GM12878 (cell line): Measurements from ENCODE around the gene RREB1. TPM values are rescaled to one million over a fixed set of nuclear protein-coding genes. Genes with fewer than 3 reads are reported as not detected.

Source experiments
- ATAC-seq: fragments of 200-7000 bp; cut with Tn5 transposase; 3 replicates; pipeline ENCODE4 v1.9.1; 2020; ENCODE audit warnings: mild to moderate bottlenecking, moderate library complexity
- BruUV-seq: library from RNA; stranded (reverse); fragments of 400-500 nt; replicated peaks from 2 replicates; lab custom pipeline; 2021; lab: Mats Ljungman, UMichigan
- CTCF ChIA-PET: fragments of 300-600 bp; sonication (Branson Sonifier 250); formaldehyde crosslinking; extraction: SDS; loops from one replicate; lab custom pipeline; 2021; ENCODE audit warnings: inconsistent platforms; lab: Yijun Ruan, JAX
- POLR2A ChIA-PET: fragments of 350-600 bp; formaldehyde crosslinking; extraction: SDS; loops from one replicate; lab custom pipeline; 2021; ENCODE audit warnings: inconsistent platforms; lab: Charles Lee
- RAD21 ChIA-PET: fragments of 300-600 bp; sonication (Branson Sonifier 250); formaldehyde crosslinking; loops from one replicate; lab custom pipeline; 2023; ENCODE audit warnings: antibody characterized with exemption; ENCODE audit not compliant: unreplicated experiment; lab: Charles Lee
- SMC1A ChIA-PET: fragments of 300-600 bp; sonication (Branson Sonifier 250); formaldehyde crosslinking; loops from one replicate; lab custom pipeline; 2023; ENCODE audit not compliant: unreplicated experiment, uncharacterized antibody; lab: Charles Lee
- DNase-seq: peaks from one replicate; pipeline ENCODE4 v3.0.0-alpha.2; 2011; ENCODE audit warnings: low read depth, low spot score
- FAIRE-seq: peaks from 3 replicates; lab custom pipeline; 2011; peaks lifted over from hg19 to GRCh38; lab: Jason Lieb, UNC
- H2AFZ ChIP-seq: 2 replicates; pipeline ENCODE4 v1.6.0; 2011; ENCODE audit warnings: low read depth, low read length, control low read depth; ENCODE audit not compliant: control insufficient read depth
- H3K27ac ChIP-seq: 2 replicates; pipeline ENCODE4 v1.5.1; 2011; ENCODE audit warnings: control low read depth; ENCODE audit not compliant: control insufficient read depth, insufficient read depth
- H3K27me3 ChIP-seq, 2 experiments: replicated peaks in 1 of 2; 2 replicates each; pipeline versions ENCODE4 v1.6.0 to v1.6.1; 2011; ENCODE audit warnings: low read length in 1 of 2; ENCODE audit not compliant: control insufficient read depth in 2 of 2, insufficient read depth in 2 of 2
- H3K36me3 ChIP-seq, 2 experiments: 2 replicates each; pipeline ENCODE4 v1.5.1; 2011; ENCODE audit warnings: low read length in 1 of 2; ENCODE audit not compliant: control insufficient read depth in 2 of 2, insufficient read depth in 2 of 2
- H3K4me1 ChIP-seq: 2 replicates; pipeline ENCODE4 v1.6.1; 2011; ENCODE audit warnings: mild to moderate bottlenecking, low read length, moderate library complexity, mixed read lengths; ENCODE audit not compliant: control insufficient read depth, insufficient read depth
- H3K4me2 ChIP-seq: 2 replicates; pipeline ENCODE4 v1.6.0; 2011; ENCODE audit warnings: control low read depth; ENCODE audit not compliant: control insufficient read depth, insufficient read depth
- H3K4me3 ChIP-seq: fragments of 200-600 bp; sonication (generic); 2 replicates; pipeline ENCODE4 v1.5.1; 2016
- H3K79me2 ChIP-seq: 2 replicates; pipeline ENCODE4 v1.6.0; 2011; ENCODE audit warnings: low read length; ENCODE audit not compliant: control insufficient read depth, insufficient read depth
- H3K9ac ChIP-seq: 2 replicates; pipeline ENCODE4 v1.8.0; 2011; ENCODE audit warnings: low read length, control low read depth, mixed read lengths; ENCODE audit not compliant: control insufficient read depth, insufficient read depth
- H3K9me3 ChIP-seq: replicated peaks from 3 replicates; pipeline ENCODE4 v1.5.1; 2011; ENCODE audit warnings: mild to moderate bottlenecking, low read length; ENCODE audit not compliant: control insufficient read depth, insufficient read depth
- H4K20me1 ChIP-seq: 2 replicates; pipeline ENCODE4 v1.6.0; 2011; ENCODE audit not compliant: control insufficient read depth, insufficient read depth
- ATF7 ChIP-seq: fragments of 450-650 bp; IDR thresholded peaks from 2 replicates; pipeline ENCODE4 v1.6.1; 2016; ENCODE audit warnings: low read depth, mild to moderate bottlenecking
- BCL11A ChIP-seq: IDR thresholded peaks from 2 replicates; pipeline ENCODE4 v1.6.1; 2011; ENCODE audit warnings: low read depth, low read length
- BMI1 ChIP-seq: fragments of 450-650 bp; IDR thresholded peaks from 2 replicates; pipeline ENCODE4 v1.6.1; 2016; ENCODE audit warnings: mild to moderate bottlenecking, moderate library complexity, borderline replicate concordance
- EZH2 ChIP-seq: IDR thresholded peaks from 2 replicates; pipeline ENCODE4 v1.6.1; 2012; ENCODE audit warnings: low read depth, mild to moderate bottlenecking, control low read depth, inconsistent platforms, low read length, borderline replicate concordance; ENCODE audit not compliant: control insufficient read depth
- MEF2B ChIP-seq: fragments of 450-650 bp; IDR thresholded peaks from 2 replicates; pipeline ENCODE4 v1.6.1; 2018; ENCODE audit warnings: mild to moderate bottlenecking, moderate library complexity; ENCODE audit not compliant: partially characterized antibody, poor library complexity, severe bottlenecking
- MTA2 ChIP-seq: fragments of 450-650 bp; IDR thresholded peaks from 2 replicates; pipeline ENCODE4 v1.6.1; 2016; ENCODE audit warnings: low read depth, mild to moderate bottlenecking, moderate library complexity
- NBN ChIP-seq: fragments of 450-650 bp; IDR thresholded peaks from 2 replicates; pipeline ENCODE4 v1.6.1; 2016
- ZNF384 ChIP-seq: IDR thresholded peaks from 2 replicates; pipeline ENCODE4 v1.6.1; 2012; ENCODE audit warnings: low read depth, mild to moderate bottlenecking, low read length, improper control_type of control experiment, borderline replicate concordance
- ZNF687 ChIP-seq: fragments of 450-650 bp; IDR thresholded peaks from 2 replicates; pipeline ENCODE4 v1.6.1; 2017; ENCODE audit warnings: mild to moderate bottlenecking, moderate library complexity
- WGBS: methylation state at CpG from one replicate; pipeline ENCODE4 v1.1.6; 2016; ENCODE audit warnings: low lambda C conversion rate; ENCODE audit not compliant: insufficient replicate concordance, insufficient coverage; ENCODE audit errors: missing lambda C conversion rate; 5-methylcytosine and 5-hydroxymethylcytosine counted together
- in situ Hi-C: fragments of 300-500 bp; cut with MboI; formaldehyde crosslinking; loops from 9 replicates; pipeline ENCODE4 v1.14.3; 2018; ENCODE audit warnings: mixed read lengths
- intact Hi-C: fragments of 100-400 bp; cut with micrococcal nuclease; formaldehyde crosslinking; loops from one replicate; pipeline ENCODE4 v1.14.2; 2022; ENCODE audit not compliant: unreplicated experiment
- polyA plus RNA-seq, 11 experiments: library from polyadenylated mRNA; depleted of rRNA in 4 of 11; unstranded in 6 of 11; stranded (reverse) in 5 of 11; fragments of >200 nt; fragmentation: Nextera tagmentation in 4 of 11; fragmentation: Illumina TruSeq in 1 of 11; extraction: Ambion mirVana in 4 of 11; extraction: Trizol in 1 of 11; gene quantifications; 1 replicate in 1 of 11; 2 replicates in 10 of 11; pipeline versions ENCODE4 v1.2.1 to v1.2.3, GENCODE V29; 2011 to 2016; ENCODE audit warnings: inconsistent platforms in 2 of 11, missing spikeins in 2 of 11, low read depth in 1 of 11
- total RNA-seq, 4 experiments: library from RNA; depleted of rRNA in 3 of 4; stranded (reverse); fragments of >200 nt in 3 of 4; fragmentation: Illumina TruSeq in 1 of 4; extraction: Trizol in 1 of 4; gene quantifications; 2 replicates each; pipeline versions ENCODE4 v1.2.1 to v1.2.3, GENCODE V29; 2013 to 2021
- TF ChIP-seq, protein P1 (sequence below): fragments of 450-650 bp; IDR thresholded peaks from 2 replicates; pipeline ENCODE4 v1.6.1; 2016; ENCODE audit warnings: mild to moderate bottlenecking

Gene RREB1
- total and polyA plus RNA-seq, 10 of the 15 experiments (the other 5 are each of a cell fraction or from before 2014, with no cell fraction given), result 1.9 to 30.3 (median 8.6) TPM

DNA sequence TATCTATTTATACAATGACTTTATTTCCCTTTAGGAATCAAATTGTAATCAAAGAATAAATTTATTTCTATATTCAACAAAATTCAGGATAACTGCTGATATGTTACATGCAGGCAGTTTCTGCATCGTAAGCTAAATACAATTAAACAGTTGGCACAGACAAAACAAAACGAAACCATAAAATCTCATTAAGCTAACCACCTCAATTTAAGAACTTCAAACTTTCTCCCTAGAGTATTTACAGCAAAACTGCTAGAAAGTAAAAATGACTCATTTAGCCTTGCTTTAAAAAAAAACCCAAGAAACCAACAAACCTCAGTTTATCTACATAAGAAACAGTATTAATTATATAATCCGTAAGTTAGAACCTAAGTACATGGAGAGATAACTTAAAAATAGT is 188.2 kb downstream of the RREB1 start:
- no peak for FAIRE-seq
- no peak overlapping the region for H3K4me2 ChIP-seq
- no peak overlapping the region for H3K9ac ChIP-seq
- H2AFZ ChIP-seq, result no peak overlapping the region
- H3K9me3 ChIP-seq, result no peaks in the 10 kb centered on the region
- TF ChIP-seq NBN (peak; percentile 40; the same call in 1 of the 2 replicates), EZH2 (no peak), BMI1 (0 out of 2 replicates have a peak, but pooled peaks have one; percentile 42), MTA2 (peak; percentile 96), MEF2B (peak; percentile 87), ATF7 (peak; percentile 54; the same call in 1 of the 2 replicates), ZNF687 (no peak), BCL11A (peak; percentile 12; the same call in 1 of the 2 replicates), ZNF384 (peak; percentile 53; the same call in 1 of the 2 replicates)
- TF ChIP-seq, protein P1, sequence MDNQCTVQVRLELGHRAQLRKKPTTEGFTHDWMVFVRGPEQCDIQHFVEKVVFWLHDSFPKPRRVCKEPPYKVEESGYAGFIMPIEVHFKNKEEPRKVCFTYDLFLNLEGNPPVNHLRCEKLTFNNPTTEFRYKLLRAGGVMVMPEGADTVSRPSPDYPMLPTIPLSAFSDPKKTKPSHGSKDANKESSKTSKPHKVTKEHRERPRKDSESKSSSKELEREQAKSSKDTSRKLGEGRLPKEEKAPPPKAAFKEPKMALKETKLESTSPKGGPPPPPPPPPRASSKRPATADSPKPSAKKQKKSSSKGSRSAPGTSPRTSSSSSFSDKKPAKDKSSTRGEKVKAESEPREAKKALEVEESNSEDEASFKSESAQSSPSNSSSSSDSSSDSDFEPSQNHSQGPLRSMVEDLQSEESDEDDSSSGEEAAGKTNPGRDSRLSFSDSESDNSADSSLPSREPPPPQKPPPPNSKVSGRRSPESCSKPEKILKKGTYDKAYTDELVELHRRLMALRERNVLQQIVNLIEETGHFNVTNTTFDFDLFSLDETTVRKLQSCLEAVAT, result peak; percentile 26; the same call in 1 of the 2 replicates
- TF ChIP-seq, all 136 proteins: peak for 8
- POLR2A ChIA-PET, result interaction anchor here (1.4 to 2.8 kb wide), 2 partner anchors 11 to 94 kb away, joined by 5 to 10 read pairs; partner anchors contain the start of genes CAGE1 and RIOK1
- BruUV-seq, result no TSS peak
- H4K20me1 ChIP-seq, result no peaks in the 10 kb centered on the region
- CTCF ChIA-PET, result interaction anchor here (1.0 to 6.1 kb wide), 3 partner anchors 10 to 320 kb away, joined by 5 to 37 read pairs (median 7); no protein-coding TSS in a partner anchor
- RAD21 ChIA-PET, result no interaction called here
- no peak overlapping the region for H3K4me3 ChIP-seq
- SMC1A ChIA-PET, result interaction anchor here (0.7 to 3.6 kb wide), 10 partner anchors 10 to 703 kb away, joined by 3 to 20 read pairs (median 4); no protein-coding TSS in a partner anchor
- intact Hi-C loops, result no loop called here
- DNase-seq, result no peak
- H3K27me3 ChIP-seq, result no peaks in the 10 kb centered on the region
- peaks cover 7 to 35% of the 10 kb centered on the region in 2 experiments for H3K36me3 ChIP-seq
- no peak; the same call in 2 of the 3 replicates for ATAC-seq
- in situ Hi-C loops, result no loop called here
- no peaks in the 10 kb centered on the region for H3K79me2 ChIP-seq
- 19% methylated on average over 3 of the region's 3 CpGs for WGBS
- H3K27ac ChIP-seq, result no peak overlapping the region
- H3K4me1 ChIP-seq, result no peaks in the 10 kb centered on the region
